ENCODE measurements around the gene SHLD1.

DNA sequence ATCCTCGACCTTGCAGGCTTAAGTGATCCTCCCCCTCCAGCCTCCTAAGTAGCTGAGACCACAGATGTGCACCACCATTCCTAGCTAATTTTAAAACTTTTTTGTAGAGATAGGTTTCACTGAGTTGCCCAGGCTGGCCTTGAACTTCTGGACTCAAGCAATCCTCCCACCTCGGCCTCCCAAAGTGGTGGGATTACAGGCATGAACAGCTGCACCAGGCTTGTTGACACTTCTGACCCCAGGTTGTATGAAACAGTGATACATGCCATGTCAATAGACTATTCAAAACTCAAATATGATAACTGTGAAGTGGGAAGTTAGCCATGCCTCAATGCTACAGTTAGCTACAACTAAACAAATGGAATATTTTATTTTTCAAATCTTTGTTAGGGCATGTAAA lies 20.1 kb upstream of the SHLD1 start:
- TF ChIP-seq, protein P1, sequence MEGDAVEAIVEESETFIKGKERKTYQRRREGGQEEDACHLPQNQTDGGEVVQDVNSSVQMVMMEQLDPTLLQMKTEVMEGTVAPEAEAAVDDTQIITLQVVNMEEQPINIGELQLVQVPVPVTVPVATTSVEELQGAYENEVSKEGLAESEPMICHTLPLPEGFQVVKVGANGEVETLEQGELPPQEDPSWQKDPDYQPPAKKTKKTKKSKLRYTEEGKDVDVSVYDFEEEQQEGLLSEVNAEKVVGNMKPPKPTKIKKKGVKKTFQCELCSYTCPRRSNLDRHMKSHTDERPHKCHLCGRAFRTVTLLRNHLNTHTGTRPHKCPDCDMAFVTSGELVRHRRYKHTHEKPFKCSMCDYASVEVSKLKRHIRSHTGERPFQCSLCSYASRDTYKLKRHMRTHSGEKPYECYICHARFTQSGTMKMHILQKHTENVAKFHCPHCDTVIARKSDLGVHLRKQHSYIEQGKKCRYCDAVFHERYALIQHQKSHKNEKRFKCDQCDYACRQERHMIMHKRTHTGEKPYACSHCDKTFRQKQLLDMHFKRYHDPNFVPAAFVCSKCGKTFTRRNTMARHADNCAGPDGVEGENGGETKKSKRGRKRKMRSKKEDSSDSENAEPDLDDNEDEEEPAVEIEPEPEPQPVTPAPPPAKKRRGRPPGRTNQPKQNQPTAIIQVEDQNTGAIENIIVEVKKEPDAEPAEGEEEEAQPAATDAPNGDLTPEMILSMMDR (IDR thresholded peaks at IDR 0.05; ENCODE audit: poor library complexity, severe bottlenecking), result no peak
- TF ChIP-seq EP300 (conservative IDR thresholded peaks at IDR 0.05; ENCODE audit: poor library complexity, severe bottlenecking), result no peak
